IPS-15b (cell line): ENCODE results near the gene TCEAL1.

Experiments used
- H3K27me3 ChIP-seq: one replicate; pipeline ENCODE4 v1.6.1; 2013; ENCODE audit warnings: low read length; ENCODE audit not compliant: control insufficient read depth, insufficient read depth
- H3K36me3 ChIP-seq: one replicate; pipeline ENCODE4 v1.6.1; 2013; ENCODE audit warnings: low read length; ENCODE audit not compliant: control insufficient read depth, insufficient read depth
- H3K4me1 ChIP-seq: one replicate; pipeline ENCODE4 v1.6.1; 2013; ENCODE audit warnings: mild to moderate bottlenecking, low read length; ENCODE audit not compliant: control insufficient read depth, insufficient read depth
- H3K4me3 ChIP-seq: one replicate; pipeline ENCODE4 v1.5.1; 2013; ENCODE audit warnings: low read depth, low read length
- H3K9ac ChIP-seq: one replicate; pipeline ENCODE4 v1.6.1; 2013; ENCODE audit warnings: low read depth, mild to moderate bottlenecking, low read length
- H3K9me3 ChIP-seq: one replicate; pipeline ENCODE4 v1.6.1; 2013; ENCODE audit warnings: mild to moderate bottlenecking, low read length; ENCODE audit not compliant: control insufficient read depth, insufficient read depth

The TCEAL1 gene

DNA sequence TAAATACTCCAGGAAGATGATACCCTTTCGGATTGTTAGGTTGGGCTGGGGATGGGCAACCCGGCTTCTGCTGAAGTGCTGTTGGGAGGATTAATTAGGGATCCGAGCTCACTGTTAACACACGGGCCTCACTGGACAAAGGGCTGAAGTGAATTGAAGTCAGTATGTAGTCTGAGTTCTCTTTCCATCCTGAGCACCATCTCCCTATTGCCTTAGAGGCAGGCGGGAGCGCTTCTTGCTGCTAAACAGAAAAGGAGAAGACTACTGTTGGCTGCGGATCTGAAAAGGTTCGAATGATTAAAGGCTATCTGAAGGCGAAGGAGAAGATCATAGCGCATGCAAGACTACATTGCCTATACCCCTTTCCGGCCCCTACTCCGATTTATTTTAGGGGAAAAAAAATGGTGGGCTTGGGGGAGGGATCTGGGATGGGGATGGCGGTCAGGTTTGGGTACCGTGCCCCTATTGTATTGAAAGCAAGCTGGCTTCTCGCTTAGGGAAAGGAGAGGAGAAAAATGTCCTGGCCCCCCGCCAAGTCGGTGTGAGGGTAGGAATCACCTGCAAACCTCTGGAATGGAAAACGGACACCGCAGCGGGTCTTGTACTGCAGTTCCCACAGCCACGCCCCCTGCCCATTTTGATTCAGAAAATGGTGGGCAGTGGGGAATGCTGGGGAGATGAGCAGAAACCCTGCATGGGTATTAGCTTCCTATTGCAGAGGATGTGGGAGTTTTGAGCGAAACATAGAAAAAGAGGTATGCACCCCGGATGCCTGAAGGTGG, 35.4 kb downstream of the TCEAL1 start:
- Histone ChIP-seq H3K4me1 (peaks cover 4% of the 10 kb centered on the region), H3K36me3 (no peaks in the 10 kb centered on the region), H3K27me3 (peaks cover 10% of the 10 kb centered on the region), H3K9me3 (no peaks in the 10 kb centered on the region), H3K4me3 (peak overlapping the region; percentile 74), H3K9ac (peak overlapping the region; percentile 57)

DNA sequence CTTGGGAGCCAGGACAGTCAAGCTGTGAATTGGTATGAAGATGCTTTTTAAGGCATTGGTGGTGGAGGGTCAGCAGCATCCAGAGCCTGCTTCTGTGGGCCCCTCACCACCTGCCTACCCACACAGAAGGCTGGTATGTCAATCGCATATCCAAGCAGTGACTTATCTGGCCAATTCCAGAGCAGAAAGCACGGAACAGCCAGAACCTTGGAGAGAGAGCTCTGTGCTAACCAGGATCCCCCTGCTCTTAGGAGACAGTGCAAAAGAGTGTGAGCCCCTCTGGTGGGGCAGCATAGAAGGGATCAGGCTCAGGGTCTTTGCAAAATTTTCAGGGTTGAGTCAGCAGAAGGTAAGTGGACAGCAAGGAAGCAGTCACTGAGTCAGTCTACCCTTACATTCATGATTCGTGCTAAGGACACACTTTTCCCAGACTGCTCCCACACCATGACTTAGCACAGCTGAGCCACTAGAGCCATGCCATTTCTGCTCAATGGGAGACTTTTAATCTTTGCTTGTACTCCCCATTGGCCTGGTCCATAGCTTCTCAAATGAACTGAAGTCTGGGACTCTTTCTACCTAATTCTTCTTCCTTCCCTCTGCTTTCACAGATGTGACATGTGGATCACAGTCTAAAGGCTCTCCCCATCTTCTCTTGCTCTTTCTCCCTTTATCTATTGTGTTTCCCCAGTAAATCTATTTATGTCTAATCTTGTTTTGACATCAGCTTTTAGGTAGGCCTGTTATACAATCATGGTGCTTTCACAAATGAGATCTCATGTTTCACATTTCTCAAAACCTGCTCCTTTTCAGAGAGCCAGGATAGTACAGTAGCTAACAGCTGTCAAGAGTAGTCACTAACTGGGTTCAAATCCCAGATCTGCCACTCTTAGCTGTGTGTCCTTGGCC, 37.7 kb downstream of the TCEAL1 start:
- no peak overlapping the region for H3K4me3 ChIP-seq
- no peak overlapping the region for H3K9ac ChIP-seq
- peaks cover 10% of the 10 kb centered on the region for H3K27me3 ChIP-seq
- no peaks in the 10 kb centered on the region for H3K36me3 ChIP-seq
- no peaks in the 10 kb centered on the region for H3K9me3 ChIP-seq
- H3K4me1 ChIP-seq: peaks cover 4% of the 10 kb centered on the region

DNA sequence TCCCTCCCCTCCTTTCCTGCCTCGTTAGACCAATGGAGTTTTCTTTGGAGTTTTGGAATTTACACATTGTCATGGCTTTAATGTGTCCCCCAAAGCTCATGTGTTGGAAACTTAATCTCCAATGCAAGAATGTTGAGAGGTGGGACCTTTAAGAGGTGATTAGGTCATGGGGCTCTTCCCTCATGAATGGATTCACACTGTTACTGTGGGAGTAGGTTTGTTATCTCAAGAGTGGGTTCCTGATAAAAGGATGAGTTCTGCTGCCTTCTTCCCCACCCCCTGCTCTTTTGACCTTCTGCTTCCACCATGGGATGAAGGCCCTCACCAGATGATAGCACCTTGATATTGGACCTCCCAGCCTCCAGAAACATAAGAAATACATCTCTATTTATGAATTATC, 41.0 kb downstream of the TCEAL1 start:
- Histone ChIP-seq H3K9me3 (no peaks in the 10 kb centered on the region), H3K27me3 (no peaks in the 10 kb centered on the region)

DNA sequence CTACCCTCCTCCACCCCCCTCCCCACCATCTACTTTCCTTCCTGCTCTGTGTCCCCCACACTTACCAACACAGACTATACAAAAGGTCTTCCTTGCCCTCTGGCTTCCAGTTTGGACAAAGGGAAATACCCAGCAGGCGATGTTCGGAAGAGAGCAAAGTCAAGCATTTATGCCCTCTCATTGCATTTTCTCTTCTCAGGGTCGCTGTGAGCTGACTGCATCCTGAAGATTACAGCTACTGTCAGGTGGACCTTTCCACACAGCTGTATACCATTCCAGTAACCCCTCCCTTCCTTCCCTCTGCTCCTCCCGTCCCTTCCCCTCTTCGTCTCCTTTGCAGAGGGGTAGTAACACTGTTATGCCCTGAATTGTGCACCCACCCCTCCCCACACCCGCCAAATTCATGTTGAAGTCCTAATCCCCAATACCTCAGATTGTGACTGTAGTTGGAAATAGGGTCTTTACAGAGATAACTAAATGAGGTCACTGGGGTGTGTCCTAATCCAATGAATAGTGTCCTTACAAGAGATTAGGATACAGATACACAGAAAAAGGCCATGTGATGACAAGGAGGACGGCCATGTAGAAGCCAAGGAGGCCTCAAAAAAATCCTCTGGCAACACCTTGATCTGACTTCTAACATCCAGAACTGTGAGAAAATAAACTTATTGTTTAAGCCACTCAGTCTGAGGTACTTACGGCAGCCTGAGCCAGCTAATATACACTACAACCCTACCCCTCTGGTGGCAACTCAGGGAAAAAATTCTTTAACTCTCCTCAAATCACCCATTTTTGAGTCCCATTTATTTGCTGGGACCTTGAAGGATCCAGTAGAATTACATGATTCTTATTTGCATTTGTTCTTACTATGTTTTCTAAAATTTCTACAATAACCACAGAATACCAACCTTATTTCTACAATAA, 46.0 kb downstream of the TCEAL1 start:
- H3K9ac ChIP-seq: no peak overlapping the region
- H3K27me3 ChIP-seq: no peaks in the 10 kb centered on the region
- no peaks in the 10 kb centered on the region for H3K9me3 ChIP-seq
- peaks cover 5% of the 10 kb centered on the region for H3K4me1 ChIP-seq
- no peak overlapping the region for H3K4me3 ChIP-seq
- H3K36me3 ChIP-seq: peaks cover 26% of the 10 kb centered on the region

More for the DNA sequence above, 41.0 kb downstream of the TCEAL1 start:
- Histone ChIP-seq H3K4me3 (no peak overlapping the region), H3K4me1 (peaks cover 2% of the 10 kb centered on the region), H3K36me3 (no peaks in the 10 kb centered on the region), H3K9ac (no peak overlapping the region)

DNA sequence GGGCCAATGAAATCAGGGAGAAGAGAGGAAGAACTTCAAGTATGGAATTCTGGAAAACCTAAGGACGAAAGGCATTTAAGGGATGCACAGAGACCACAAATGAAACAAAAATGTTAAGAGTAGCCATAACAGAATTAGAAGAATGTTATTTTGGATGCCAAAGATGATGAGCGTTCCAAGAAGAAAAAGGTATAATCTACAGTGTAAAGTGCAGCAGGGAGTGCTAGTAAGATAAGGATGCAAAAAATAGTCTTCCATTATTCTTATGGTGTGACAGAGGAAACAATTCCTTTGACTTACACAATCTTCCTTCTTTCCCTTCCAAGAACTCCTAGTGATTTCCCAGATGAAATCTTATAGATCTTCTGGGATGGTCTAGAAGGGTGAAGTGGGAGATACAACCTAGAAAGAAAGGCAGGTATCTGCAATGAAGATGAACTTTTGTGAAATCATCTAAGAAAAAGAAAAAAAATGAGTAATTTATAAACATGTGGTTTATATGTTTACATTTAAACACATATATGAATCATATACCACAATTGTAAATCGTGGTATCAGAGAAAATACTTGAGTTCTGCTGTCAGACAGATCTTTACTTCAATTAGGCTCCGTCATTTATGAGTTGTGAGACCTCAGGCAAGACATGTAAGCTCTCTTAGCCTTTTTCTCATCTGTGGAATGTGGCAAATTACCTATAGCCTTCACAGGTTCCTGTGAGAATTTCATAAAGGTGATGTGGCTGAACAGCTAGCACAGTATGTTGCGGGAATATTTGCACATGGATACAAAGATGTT, 49.6 kb downstream of the TCEAL1 start:
- H3K9me3 ChIP-seq: no peaks in the 10 kb centered on the region
- no peak overlapping the region for H3K4me3 ChIP-seq
- H3K27me3 ChIP-seq: no peaks in the 10 kb centered on the region
- H3K4me1 ChIP-seq: peaks cover 5% of the 10 kb centered on the region
- H3K36me3 ChIP-seq: peaks cover 40% of the 10 kb centered on the region
- H3K9ac ChIP-seq: no peak overlapping the region
